ENCODE data around the gene LMAN1L. TPM values are rescaled to one million over a fixed set of nuclear protein-coding genes. Genes with fewer than 3 reads are reported as not detected.

Gene LMAN1L
- total and polyA plus RNA-seq, 2 donors, result 0.41 TPM; not detected in 1

DNA sequence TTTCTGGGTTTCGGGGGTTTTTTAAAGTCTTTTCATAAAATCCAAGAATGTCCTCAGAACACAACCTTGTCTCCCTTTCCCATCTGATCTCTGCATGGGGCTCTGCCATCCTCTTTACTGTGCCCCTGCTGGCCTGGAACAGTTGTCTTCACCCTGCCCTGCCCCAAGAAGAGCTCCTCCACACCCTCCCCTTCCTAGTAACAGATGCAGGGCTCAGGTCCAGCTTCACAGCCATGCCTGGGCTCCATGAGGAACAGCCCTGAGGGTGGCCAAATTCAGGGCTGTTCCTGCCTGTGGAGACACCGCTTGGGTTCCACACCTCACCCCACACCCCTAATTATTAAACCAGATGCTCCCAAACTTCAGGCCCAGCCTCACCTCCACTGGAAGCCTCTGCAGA, 43.2 kb downstream of the LMAN1L start:
- Histone ChIP-seq H3K27me3 (ENCODE audit: control insufficient read depth in 2 of 2, insufficient read depth in 1 of 2, low read length in 1 of 2) (no peaks in the 10 kb centered on the region), H3K36me3 (ENCODE audit: control insufficient read depth in 2 of 2, insufficient read depth in 2 of 2, low read length in 1 of 2) (peaks cover 43 to 44% of the 10 kb centered on the region in 2 donors), H3K9me3 (ENCODE audit: control insufficient read depth in 2 of 2, insufficient read depth in 1 of 2, low read length in 1 of 2) (no peaks in the 10 kb centered on the region), H3K4me1 (ENCODE audit: control insufficient read depth in 2 of 2, insufficient read depth in 2 of 2, low read length in 2 of 2) (peaks cover 0 to 27% of the 10 kb centered on the region in 2 donors), H3K27ac (ENCODE audit: low read depth in 1 of 2, low read length in 1 of 2) (no peak overlapping the region), H3K4me3 (ENCODE audit: low read length in 2 of 2) (no peak overlapping the region)
- 98% methylated on average over 2 of the region's 2 CpGs for WGBS
- no peak for DNase-seq (ENCODE audit: low read depth in 6 of 9, low spot score in 9 of 9)

DNA sequence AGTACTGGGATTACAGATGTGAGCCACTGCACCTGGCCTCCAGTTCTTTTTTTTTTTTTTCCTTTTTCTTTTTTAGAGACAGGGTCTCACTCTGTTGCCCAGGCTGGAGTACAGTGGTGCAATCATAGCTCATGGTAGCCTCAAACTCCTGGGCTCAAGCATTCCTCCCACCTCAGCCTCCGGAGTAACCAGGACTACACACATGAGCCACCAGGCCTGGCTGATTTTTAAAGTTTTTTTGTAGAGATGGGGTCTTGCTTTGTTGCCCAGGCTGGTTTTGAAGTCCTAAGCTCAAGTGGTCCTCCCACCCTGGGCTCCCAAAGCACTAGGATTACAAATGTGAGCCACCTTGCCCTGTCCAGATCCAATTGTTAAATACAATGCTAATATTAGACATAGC, 43.9 kb downstream of the LMAN1L start:
- Histone ChIP-seq H3K4me3 (ENCODE audit: low read length in 2 of 2) (no peak overlapping the region), H3K4me1 (ENCODE audit: control insufficient read depth in 2 of 2, insufficient read depth in 2 of 2, low read length in 2 of 2) (peaks cover 0 to 27% of the 10 kb centered on the region in 2 donors), H3K27me3 (ENCODE audit: control insufficient read depth in 2 of 2, insufficient read depth in 1 of 2, low read length in 1 of 2) (no peaks in the 10 kb centered on the region), H3K27ac (ENCODE audit: low read depth in 1 of 2, low read length in 1 of 2) (no peak overlapping the region), H3K36me3 (ENCODE audit: control insufficient read depth in 2 of 2, insufficient read depth in 2 of 2, low read length in 1 of 2) (peaks cover 36 to 39% of the 10 kb centered on the region in 2 donors), H3K9me3 (ENCODE audit: control insufficient read depth in 2 of 2, insufficient read depth in 1 of 2, low read length in 1 of 2) (no peaks in the 10 kb centered on the region)
- no peak for DNase-seq (ENCODE audit: low read depth in 6 of 9, low spot score in 9 of 9)
- 100% methylated on average over 1 of the region's 1 CpG for whole genome bisulfite sequencing

DNA sequence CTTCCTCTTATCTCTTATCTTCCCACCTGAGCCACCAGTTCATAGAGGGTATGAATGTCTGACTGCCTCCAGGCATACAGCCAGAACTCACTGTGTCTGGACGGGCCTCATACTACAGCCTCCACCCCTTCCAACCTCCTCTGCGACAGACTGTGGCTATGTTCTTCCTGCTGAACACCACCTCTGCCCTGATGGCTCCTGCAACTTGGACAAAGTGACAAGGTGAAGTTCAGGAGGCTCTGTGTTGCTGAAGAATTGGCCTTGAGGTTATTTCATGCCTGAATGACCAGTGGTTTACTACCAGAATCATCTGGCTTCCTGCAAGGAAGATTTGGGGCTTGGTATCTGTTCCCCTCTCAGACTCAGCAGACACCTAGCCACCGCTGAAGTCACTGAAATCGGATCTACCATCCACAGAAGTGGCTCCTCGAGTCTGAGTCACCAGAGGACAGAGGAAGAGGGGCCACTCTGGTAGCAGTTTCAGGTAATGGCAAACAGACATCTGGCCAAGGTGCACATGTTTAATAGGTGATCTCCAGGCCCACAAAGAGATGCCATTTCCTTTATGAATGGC, 44.5 kb downstream of the LMAN1L start:
- 75% methylated on average over 5 of the region's 5 CpGs for WGBS
- no peak for DNase-seq (ENCODE audit: low read depth in 6 of 9, low spot score in 9 of 9)
- Histone ChIP-seq H3K36me3 (ENCODE audit: control insufficient read depth in 2 of 2, insufficient read depth in 2 of 2, low read length in 1 of 2) (peaks cover 29 to 33% of the 10 kb centered on the region in 2 donors), H3K4me1 (ENCODE audit: control insufficient read depth in 2 of 2, insufficient read depth in 2 of 2, low read length in 2 of 2) (peaks cover 0 to 27% of the 10 kb centered on the region in 2 donors), H3K27me3 (ENCODE audit: control insufficient read depth in 2 of 2, insufficient read depth in 1 of 2, low read length in 1 of 2) (no peaks in the 10 kb centered on the region), H3K27ac (ENCODE audit: low read depth in 1 of 2, low read length in 1 of 2) (no peak overlapping the region), H3K9me3 (ENCODE audit: control insufficient read depth in 2 of 2, insufficient read depth in 1 of 2, low read length in 1 of 2) (no peaks in the 10 kb centered on the region), H3K4me3 (ENCODE audit: low read length in 2 of 2) (no peak overlapping the region)

DNA sequence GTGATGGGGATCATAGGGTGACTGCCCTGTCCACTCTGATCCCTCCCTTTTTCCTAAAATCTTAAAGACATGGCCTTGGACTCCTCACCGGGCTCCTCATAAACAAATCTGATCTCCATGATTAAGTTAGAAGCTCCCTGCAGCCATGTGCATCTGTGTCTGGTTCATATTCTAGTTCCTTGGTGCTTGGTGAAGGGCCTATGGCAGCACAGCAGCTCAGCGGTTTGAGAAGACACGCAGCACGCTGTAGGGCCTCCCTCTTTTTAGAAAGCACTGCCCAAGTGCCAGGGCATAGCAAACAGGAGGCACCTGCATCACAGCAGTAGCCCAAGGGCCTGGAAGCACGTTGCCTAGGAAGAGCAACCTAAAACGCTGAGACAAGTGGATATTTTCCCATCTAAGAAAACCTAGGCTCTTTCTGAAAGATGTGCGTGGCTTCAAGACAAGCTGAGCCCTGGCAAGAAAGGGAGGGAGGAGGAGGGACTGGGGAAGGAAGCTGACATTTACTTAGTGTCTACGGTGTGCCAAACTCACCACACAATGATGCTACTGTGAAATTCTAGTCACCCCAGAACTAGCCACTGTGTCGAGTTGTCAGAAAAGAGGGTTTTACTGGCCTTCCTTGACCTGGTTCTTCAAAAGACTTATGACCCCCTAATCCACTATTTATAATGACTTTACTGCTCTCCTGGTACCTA, 45.2 kb downstream of the LMAN1L start:
- Histone ChIP-seq H3K4me3 (ENCODE audit: low read length in 2 of 2) (no peak overlapping the region), H3K27me3 (ENCODE audit: control insufficient read depth in 2 of 2, insufficient read depth in 1 of 2, low read length in 1 of 2) (no peaks in the 10 kb centered on the region), H3K4me1 (ENCODE audit: control insufficient read depth in 2 of 2, insufficient read depth in 2 of 2, low read length in 2 of 2) (peaks cover 0 to 23% of the 10 kb centered on the region in 2 donors), H3K36me3 (ENCODE audit: control insufficient read depth in 2 of 2, insufficient read depth in 2 of 2, low read length in 1 of 2) (peaks cover 24 to 26% of the 10 kb centered on the region in 2 donors), H3K9me3 (ENCODE audit: control insufficient read depth in 2 of 2, insufficient read depth in 1 of 2, low read length in 1 of 2) (no peaks in the 10 kb centered on the region), H3K27ac (ENCODE audit: low read depth in 1 of 2, low read length in 1 of 2) (no peak overlapping the region)
- WGBS, result 77% methylated on average over 9 of the region's 9 CpGs
- no peak for DNase-seq (ENCODE audit: low read depth in 6 of 9, low spot score in 9 of 9)

DNA sequence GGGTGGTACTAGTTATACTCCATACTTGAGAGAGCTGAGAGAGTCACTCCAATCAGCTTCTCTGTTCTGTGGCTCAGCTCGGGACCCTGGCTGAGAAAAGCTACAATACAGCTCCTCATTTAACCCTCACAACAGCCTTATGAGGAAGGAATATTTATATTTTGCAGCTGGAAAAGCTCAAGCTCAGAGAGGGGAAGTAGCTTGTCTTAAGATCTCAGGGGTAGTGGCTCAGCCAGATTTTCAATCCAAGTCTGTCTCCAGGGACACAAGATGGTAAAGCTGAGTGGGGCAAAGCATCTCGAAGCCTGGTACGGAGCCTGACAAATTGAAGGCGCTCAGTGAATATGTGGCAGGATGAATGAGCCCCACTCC, 45.7 kb downstream of the LMAN1L start:
- Histone ChIP-seq H3K36me3 (ENCODE audit: control insufficient read depth in 2 of 2, insufficient read depth in 2 of 2, low read length in 1 of 2) (peaks cover 18 to 21% of the 10 kb centered on the region in 2 donors), H3K4me3 (ENCODE audit: low read length in 2 of 2) (no peak overlapping the region), H3K4me1 (ENCODE audit: control insufficient read depth in 2 of 2, insufficient read depth in 2 of 2, low read length in 2 of 2) (peaks cover 0 to 20% of the 10 kb centered on the region in 2 donors), H3K27ac (ENCODE audit: low read depth in 1 of 2, low read length in 1 of 2) (no peak overlapping the region), H3K27me3 (ENCODE audit: control insufficient read depth in 2 of 2, insufficient read depth in 1 of 2, low read length in 1 of 2) (no peaks in the 10 kb centered on the region), H3K9me3 (ENCODE audit: control insufficient read depth in 2 of 2, insufficient read depth in 1 of 2, low read length in 1 of 2) (no peaks in the 10 kb centered on the region)
- DNase-seq (ENCODE audit: low read depth in 6 of 9, low spot score in 9 of 9), result no peak
- WGBS, result 93% methylated on average over 4 of the region's 4 CpGs

DNA sequence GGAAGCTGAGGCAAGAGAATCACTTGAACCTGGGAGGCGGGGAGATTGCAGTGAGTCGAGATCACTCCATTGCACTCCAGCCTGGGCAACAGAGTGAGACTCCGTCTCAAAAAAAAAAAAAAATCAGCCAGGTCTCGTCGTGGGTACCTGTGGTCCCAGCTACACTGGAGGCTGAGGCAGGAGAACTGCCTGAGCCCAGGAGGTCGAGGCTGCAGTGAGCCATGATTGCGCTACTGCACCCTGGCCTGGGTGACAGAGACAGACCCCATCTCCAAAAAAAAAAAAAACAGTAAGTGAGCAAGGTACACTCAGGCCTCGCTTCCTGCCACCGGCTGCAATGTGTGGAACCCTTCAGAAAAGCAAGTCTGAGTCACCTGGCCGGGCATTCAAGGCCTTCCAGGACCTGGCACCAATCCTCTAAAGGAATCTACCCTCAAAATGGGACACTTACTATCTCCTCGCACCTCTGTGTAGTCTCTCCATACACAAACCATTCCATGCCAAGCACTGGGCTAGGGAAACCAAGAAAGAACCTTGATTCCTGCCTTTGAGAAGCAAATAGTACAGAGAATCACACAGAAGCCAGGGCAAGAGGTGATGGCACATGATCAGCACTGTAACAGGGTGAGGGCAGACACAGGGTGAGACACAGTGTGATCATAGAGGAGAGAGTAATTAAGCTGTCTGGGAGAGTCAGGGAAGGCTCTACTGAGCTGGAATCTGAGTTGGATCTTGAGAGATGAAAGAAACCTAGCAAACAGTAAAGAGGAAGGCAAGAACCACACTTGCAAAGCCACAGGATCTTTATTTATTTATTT, 50.8 kb downstream of the LMAN1L start:
- WGBS, result 84% methylated on average over 11 of the region's 11 CpGs
- DNase-seq (ENCODE audit: low read depth in 6 of 9, low spot score in 9 of 9), result no peak
- peak overlapping the region in 1 of 2 donors; percentile 53 for H3K27ac ChIP-seq (ENCODE audit: low read depth in 1 of 2, low read length in 1 of 2)
- no peak overlapping the region for H3K4me3 ChIP-seq (ENCODE audit: low read length in 2 of 2)
- H3K36me3 ChIP-seq (ENCODE audit: control insufficient read depth in 2 of 2, insufficient read depth in 2 of 2, low read length in 1 of 2), result peaks cover 11 to 21% of the 10 kb centered on the region in 2 donors
- H3K9me3 ChIP-seq (ENCODE audit: control insufficient read depth in 2 of 2, insufficient read depth in 1 of 2, low read length in 1 of 2), result peaks cover 0 to 5% of the 10 kb centered on the region in 2 donors
- no peaks in the 10 kb centered on the region for H3K27me3 ChIP-seq (ENCODE audit: control insufficient read depth in 2 of 2, insufficient read depth in 1 of 2, low read length in 1 of 2)
- peaks cover 6 to 19% of the 10 kb centered on the region in 2 donors for H3K4me1 ChIP-seq (ENCODE audit: control insufficient read depth in 2 of 2, insufficient read depth in 2 of 2, low read length in 2 of 2)

DNA sequence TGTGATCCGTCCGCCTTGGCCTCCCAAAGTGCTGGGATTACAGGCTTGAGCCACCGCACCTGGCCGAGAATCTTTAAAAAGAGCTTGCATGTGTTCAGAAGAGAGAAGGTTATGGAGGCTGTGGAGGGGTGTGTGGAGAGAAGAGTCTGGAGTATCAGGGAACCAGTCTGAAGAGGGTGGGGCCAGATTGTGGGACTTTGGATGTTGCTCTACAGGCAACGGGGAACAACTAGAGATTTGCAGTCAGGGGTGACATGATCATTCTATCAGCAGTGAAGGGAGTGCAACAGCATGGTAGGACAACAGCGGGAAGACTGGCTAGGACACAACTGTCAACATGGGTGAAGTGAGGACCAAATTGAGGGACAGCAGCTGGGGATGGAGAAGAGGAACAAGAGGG, 51.7 kb downstream of the LMAN1L start:
- H3K4me1 ChIP-seq (ENCODE audit: control insufficient read depth in 2 of 2, insufficient read depth in 2 of 2, low read length in 2 of 2), result peaks cover 8 to 18% of the 10 kb centered on the region in 2 donors
- no peaks in the 10 kb centered on the region for H3K27me3 ChIP-seq (ENCODE audit: control insufficient read depth in 2 of 2, insufficient read depth in 1 of 2, low read length in 1 of 2)
- peaks cover 12 to 20% of the 10 kb centered on the region in 2 donors for H3K36me3 ChIP-seq (ENCODE audit: control insufficient read depth in 2 of 2, insufficient read depth in 2 of 2, low read length in 1 of 2)
- DNase-seq (ENCODE audit: low read depth in 6 of 9, low spot score in 9 of 9), result no peak
- no peak overlapping the region for H3K27ac ChIP-seq (ENCODE audit: low read depth in 1 of 2, low read length in 1 of 2)
- 96% methylated on average over 6 of the region's 6 CpGs for WGBS
- H3K4me3 ChIP-seq (ENCODE audit: low read length in 2 of 2), result no peak overlapping the region
- H3K9me3 ChIP-seq (ENCODE audit: control insufficient read depth in 2 of 2, insufficient read depth in 1 of 2, low read length in 1 of 2), result peaks cover 0 to 5% of the 10 kb centered on the region in 2 donors

DNA sequence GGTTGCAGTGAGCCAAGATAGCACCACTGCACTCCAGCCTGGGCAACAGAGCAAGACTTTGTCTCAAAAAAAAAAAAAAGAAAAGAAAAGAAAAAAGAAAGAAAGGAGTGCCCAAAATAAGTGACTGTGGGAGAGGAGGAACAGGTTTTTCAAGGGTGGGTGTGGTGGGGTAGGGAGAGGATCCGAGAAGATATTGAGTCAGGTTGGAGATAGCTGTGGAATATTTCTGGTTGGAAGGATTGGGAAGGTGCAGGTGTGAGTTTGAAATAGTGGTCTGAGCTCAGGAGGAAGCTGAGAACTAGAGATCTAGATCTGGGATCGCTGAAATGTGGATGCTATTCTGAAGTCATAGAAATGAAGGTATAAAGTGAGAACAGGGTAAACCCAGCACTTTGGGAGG, 52.7 kb downstream of the LMAN1L start:
- H3K4me1 ChIP-seq (ENCODE audit: control insufficient read depth in 2 of 2, insufficient read depth in 2 of 2, low read length in 2 of 2), result peaks cover 16 to 20% of the 10 kb centered on the region in 2 donors

DNA sequence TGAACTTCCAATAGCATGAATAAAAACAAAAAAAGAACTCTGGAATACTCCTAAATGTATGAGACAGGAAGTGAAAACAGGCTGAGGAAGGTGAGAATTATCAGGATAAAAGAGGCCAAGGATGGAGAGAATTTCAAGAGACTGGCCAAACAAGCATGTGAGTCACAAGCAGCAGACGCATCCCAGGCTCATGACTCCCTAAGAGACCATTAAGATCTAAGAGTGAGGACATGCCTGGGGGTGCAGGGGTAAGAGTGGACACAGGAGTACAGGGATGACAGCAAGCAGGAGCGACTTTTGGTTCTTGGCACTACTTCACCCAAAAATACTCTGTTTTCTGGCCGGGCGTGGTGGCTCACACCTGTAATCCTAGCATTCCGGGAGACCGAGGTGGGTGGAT, 53.5 kb downstream of the LMAN1L start:
- 95% methylated on average over 6 of the region's 6 CpGs for WGBS
- no peak for DNase-seq (ENCODE audit: low read depth in 6 of 9, low spot score in 9 of 9)
- peaks cover 17 to 18% of the 10 kb centered on the region in 2 donors for H3K36me3 ChIP-seq (ENCODE audit: control insufficient read depth in 2 of 2, insufficient read depth in 2 of 2, low read length in 1 of 2)
- H3K27me3 ChIP-seq (ENCODE audit: control insufficient read depth in 2 of 2, insufficient read depth in 1 of 2, low read length in 1 of 2), result no peaks in the 10 kb centered on the region
- no peak overlapping the region for H3K27ac ChIP-seq (ENCODE audit: low read depth in 1 of 2, low read length in 1 of 2)
- H3K4me1 ChIP-seq (ENCODE audit: control insufficient read depth in 2 of 2, insufficient read depth in 2 of 2, low read length in 2 of 2), result peaks cover 23 to 27% of the 10 kb centered on the region in 2 donors
- H3K4me3 ChIP-seq (ENCODE audit: low read length in 2 of 2), result no peak overlapping the region
- peaks cover 2 to 5% of the 10 kb centered on the region in 2 donors for H3K9me3 ChIP-seq (ENCODE audit: control insufficient read depth in 2 of 2, insufficient read depth in 1 of 2, low read length in 1 of 2)

More for the DNA sequence above, 52.7 kb downstream of the LMAN1L start:
- peaks cover 2 to 5% of the 10 kb centered on the region in 2 donors for H3K9me3 ChIP-seq (ENCODE audit: control insufficient read depth in 2 of 2, insufficient read depth in 1 of 2, low read length in 1 of 2)
- WGBS, result 88% methylated on average over 2 of the region's 2 CpGs
- H3K27ac ChIP-seq (ENCODE audit: low read depth in 1 of 2, low read length in 1 of 2), result no peak overlapping the region
- peaks cover 14 to 19% of the 10 kb centered on the region in 2 donors for H3K36me3 ChIP-seq (ENCODE audit: control insufficient read depth in 2 of 2, insufficient read depth in 2 of 2, low read length in 1 of 2)
- H3K4me3 ChIP-seq (ENCODE audit: low read length in 2 of 2), result no peak overlapping the region
- H3K27me3 ChIP-seq (ENCODE audit: control insufficient read depth in 2 of 2, insufficient read depth in 1 of 2, low read length in 1 of 2), result no peaks in the 10 kb centered on the region
- no peak for DNase-seq (ENCODE audit: low read depth in 6 of 9, low spot score in 9 of 9)

Data from thymus (tissue), 11 donors.